ENCODE data around the gene CIZ1.

Gene CIZ1

GRCh38 chr9:128118472-128118857, 72.9 kb downstream of the CIZ1 start:
- no peak overlapping the region for H3K4me3 ChIP-seq (ENCODE audit: low read depth, low read length)
- TF ChIP-seq CTCF (IDR thresholded peaks at IDR 0.05; ENCODE audit: borderline replicate concordance, insufficient read depth, low read depth, low read length) = no peak

- TF ChIP-seq CTCF (IDR thresholded peaks at IDR 0.05; ENCODE audit: borderline replicate concordance, insufficient read depth, low read depth, low read length) = peak; percentile 100
Measured at GRCh38 chr9:128117613-128118471, 73.5 kb downstream of the CIZ1 start.

GRCh38 chr9:128116104-128117083, 75.0 kb downstream of the CIZ1 start:
- no peak for TF ChIP-seq CTCF (IDR thresholded peaks at IDR 0.05; ENCODE audit: borderline replicate concordance, insufficient read depth, low read depth, low read length)
- no peak overlapping the region for H3K4me3 ChIP-seq (ENCODE audit: low read depth, low read length)

More at GRCh38 chr9:128117613-128118471, 73.5 kb downstream of the CIZ1 start:
- H3K4me3 ChIP-seq (ENCODE audit: low read depth, low read length) = no peak overlapping the region
